ENCODE data around the gene EIF6.
"Not testable (repeated sequence)": the region's sequence is repeated elsewhere in the genome, so short reads cannot be mapped to it uniquely, and the experiment has no call there.

EIF6 gene

GRCh38 chr20:35284267-35284991 lies at the start of gene EIF6:
EIF6 (minus strand) TSS chr20:35284772; CDS start chr20:35284487, 285 bp downstream.
- DNase-seq, result peak; percentile 72

- no peak for DNase-seq
Measured at GRCh38 chr20:35333606-35334005, 49.0 kb upstream of the EIF6 start.

- DNase-seq, result no peak
Measured at GRCh38 chr20:35332540-35333200, 48.1 kb upstream of the EIF6 start.

GRCh38 chr20:35329435-35330139 lies 45.0 kb upstream of the EIF6 start:
- peak in 1 of 2 experiments; percentile 24 for DNase-seq

- no peak for DNase-seq
Measured at GRCh38 chr20:35328689-35329088, 44.1 kb upstream of the EIF6 start.

GRCh38 chr20:35328095-35328685 lies 43.6 kb upstream of the EIF6 start:
- DNase-seq, result no peak

GRCh38 chr20:35327074-35327976 lies 42.8 kb upstream of the EIF6 start:
- DNase-seq, result no peak

- no peak for DNase-seq
Measured at GRCh38 chr20:35326740-35327073, 42.1 kb upstream of the EIF6 start.

- no peak for DNase-seq
Measured at GRCh38 chr20:35326021-35326739, 41.6 kb upstream of the EIF6 start.

- no peak for DNase-seq
Measured at GRCh38 chr20:35325401-35325800, 40.8 kb upstream of the EIF6 start.

- no peak for DNase-seq
Measured at GRCh38 chr20:35320396-35321126, 36.0 kb upstream of the EIF6 start.

- no peak for DNase-seq
Measured at GRCh38 chr20:35319871-35320197, 35.3 kb upstream of the EIF6 start.

- DNase-seq, result no peak
Measured at GRCh38 chr20:35319192-35319870, 34.8 kb upstream of the EIF6 start.

- no peak for DNase-seq
Measured at GRCh38 chr20:35318502-35319157, 34.1 kb upstream of the EIF6 start.

GRCh38 chr20:35317416-35318210 lies 33.0 kb upstream of the EIF6 start:
- no peak for DNase-seq

- DNase-seq, result no peak
Measured at GRCh38 chr20:35316086-35316485, 31.5 kb upstream of the EIF6 start.

- not testable (repeated sequence) for DNase-seq
Measured at GRCh38 chr20:35315632-35316020, 31.1 kb upstream of the EIF6 start.

GRCh38 chr20:35314816-35315631 lies 30.5 kb upstream of the EIF6 start:
- no peak for DNase-seq
